NCI-H1048 (cell line): ENCODE results near the gene ALG13.
"Not testable (repeated sequence)": the region's sequence is repeated elsewhere in the genome, so short reads cannot be mapped to it uniquely, and the experiment has no call there.

Experiments used
- DNase-seq: peaks from one replicate; lab custom pipeline; 2025; lab: John Stamatoyannopoulos, UW

ALG13 gene

DNA sequence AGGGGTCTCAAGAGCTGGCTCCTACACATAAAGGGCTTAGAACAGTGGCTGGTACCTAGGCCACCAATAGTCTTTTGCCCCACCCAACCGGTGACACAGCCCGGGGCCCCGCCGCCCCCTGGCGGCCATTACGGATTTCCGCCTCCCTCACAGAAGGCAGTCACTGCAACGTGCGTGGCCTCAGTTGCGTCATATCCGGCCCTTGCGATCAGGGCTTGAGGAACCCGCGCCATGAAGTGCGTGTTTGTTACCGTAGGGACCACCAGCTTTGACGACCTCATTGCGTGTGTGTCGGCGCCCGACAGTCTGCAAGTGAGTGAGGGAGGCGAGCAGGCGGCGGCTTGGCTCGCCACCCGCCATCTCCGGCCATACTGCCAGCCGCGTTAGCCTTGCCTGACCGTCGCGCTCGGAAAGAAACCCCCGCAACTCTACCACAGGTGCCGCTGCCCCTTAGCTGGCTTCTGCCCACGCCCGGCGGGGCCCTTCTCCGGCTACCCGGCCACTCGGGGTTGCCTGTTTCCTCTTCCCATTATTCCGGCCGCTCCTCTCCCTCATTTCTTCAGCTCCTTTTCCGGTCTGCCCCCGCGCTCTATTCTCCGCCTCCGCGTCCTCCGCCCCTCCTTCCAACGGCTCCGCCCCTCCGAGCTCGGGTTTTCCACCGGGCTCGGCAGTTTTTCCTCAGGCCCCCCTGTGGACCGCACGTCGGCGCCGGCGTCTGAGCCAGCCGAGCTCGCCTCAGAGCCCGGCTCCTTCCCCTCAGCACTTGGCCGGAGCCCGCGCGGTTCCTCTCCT lies at the start of gene ALG13:
ALG13 (plus strand) TSS at position 183 of the 792 bp plus-strand sequence; CDS start at position 232, 49 bp downstream.
- DNase-seq: peak; percentile 62

DNA sequence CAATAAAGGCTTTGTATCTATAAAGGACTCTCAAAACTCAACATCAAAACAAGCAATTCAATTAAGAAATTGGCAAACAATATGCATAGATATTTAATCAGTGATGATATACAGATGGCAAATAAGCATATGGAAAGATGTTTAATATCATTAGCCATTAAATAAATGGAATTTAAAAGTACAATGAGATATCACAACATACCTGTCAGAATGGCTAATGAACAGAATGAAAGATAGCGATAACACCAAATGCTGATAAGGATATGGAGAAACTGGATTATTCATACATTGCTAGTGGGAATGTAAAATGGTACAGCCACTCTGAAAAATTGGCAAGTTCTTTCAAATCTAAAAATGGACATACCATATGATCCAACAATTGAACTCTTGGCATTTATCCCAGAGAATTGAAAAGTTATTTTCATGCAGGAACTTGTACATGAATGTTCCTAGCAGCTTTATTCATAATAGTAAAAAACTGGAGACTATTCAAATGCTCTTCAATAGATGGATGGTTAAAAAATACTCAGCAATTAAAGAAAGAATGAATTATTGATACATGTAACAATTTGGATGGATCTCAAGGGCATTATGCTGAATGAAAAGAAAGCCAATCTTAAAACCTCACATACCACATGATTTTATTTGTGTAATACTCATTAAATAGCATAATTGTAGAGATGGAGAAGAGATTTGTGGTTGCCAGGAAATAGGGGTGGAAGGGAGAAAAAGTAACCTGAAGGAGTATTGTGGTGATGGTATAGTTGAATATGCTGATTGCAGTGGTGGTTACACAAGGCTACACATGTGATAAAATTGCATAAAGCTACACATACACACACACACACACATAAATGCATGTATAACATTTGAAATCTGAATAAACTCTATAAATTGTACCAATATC lies 45.9 kb upstream of the ALG13 start:
- DNase-seq: no peak

DNA sequence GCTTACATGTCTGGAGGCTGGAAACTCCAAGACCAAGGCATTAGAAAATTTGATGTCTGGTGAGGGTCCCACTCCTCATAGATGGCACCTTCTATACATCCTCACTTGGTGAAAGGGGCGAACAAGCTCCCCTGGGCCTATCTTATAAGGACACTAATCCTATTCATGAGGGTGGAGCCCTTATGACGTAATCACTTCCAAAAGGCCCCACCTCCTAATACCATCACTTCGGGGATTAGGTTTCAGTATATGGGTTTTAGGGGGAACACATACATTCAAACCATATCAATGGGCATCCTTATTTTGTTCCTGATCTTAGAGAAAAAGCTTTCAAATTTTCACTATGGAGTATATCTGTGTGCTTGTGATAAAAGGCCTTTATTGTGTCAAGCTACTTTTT lies 39.0 kb upstream of the ALG13 start:
- DNase-seq: no peak

DNA sequence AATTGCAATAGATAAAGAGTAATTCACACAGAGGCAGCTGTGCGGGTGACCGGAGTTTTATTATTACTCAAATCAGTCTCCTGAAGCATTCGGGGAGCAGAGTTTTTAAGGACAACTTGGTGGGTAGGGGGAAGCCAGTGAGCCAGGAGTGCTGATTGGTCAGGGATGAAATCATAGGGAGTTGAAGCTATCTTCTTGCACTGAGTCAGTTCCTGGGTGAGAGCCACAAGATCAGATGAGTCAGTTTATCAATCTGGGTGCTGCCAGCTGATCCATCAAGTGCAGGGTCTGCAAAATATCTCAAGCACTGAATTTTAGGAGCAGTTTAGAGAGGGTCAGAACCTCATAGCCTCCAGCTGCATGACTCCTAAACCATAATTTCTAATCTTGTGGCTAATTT lies 35.8 kb upstream of the ALG13 start:
- DNase-seq: not testable (repeated sequence)

DNA sequence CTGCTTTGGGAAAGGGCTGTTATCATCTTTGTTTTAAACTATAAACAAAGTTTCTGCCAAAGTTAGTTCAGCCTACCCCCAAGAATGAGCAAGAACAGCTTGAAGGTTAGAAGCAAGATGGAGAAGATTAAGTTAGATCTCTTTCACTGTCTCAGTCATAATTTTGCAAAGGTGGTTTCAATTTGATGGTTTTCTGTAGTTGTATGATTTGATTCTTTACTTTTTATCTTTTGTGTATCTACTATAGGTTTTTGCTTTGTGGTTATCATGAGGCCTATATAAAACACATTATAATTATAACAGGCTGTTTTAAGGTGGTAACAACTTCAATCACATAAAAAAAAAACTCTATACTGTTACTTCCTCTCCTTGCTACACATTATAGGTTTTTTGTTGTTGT lies 35.4 kb upstream of the ALG13 start:
- no peak for DNase-seq

DNA sequence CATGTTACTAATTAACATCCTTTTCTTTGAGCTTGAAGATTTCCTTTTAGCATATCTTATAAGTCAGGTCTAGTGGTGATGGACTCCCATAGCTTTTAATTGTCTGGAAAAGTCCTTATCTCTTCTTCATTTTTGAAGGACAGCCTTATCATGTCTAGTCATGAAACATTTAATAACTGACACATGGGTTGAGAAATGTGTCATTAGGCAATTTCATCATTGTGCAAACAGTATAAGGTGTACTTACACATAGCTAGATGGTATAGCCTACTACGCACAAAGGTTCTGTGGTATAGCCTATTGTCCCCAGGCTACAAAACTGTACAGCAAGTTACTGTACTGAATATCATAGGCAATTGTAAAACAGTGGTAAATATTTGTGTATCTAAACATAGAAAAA lies 34.5 kb upstream of the ALG13 start:
- DNase-seq: no peak

DNA sequence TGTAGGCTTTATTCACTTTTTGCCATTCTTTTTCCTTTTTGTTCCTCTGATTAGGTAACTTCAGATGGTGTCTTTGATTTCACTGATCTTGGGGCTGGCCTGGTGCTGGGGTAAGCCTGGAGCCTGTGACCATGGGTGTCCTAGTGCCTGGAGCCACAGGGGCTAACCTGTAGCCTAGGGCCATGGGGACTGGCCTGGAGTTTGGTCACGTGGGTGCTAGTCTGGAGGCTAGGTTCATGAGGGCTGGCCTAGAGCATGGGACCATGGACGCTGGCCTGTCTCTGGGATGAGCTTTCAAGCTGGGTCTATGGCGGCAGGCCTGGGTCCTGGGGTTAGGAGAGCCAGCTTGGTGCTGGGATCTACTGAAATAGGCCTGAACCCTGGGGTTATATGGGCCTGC lies 32.2 kb upstream of the ALG13 start:
- DNase-seq: no peak

DNA sequence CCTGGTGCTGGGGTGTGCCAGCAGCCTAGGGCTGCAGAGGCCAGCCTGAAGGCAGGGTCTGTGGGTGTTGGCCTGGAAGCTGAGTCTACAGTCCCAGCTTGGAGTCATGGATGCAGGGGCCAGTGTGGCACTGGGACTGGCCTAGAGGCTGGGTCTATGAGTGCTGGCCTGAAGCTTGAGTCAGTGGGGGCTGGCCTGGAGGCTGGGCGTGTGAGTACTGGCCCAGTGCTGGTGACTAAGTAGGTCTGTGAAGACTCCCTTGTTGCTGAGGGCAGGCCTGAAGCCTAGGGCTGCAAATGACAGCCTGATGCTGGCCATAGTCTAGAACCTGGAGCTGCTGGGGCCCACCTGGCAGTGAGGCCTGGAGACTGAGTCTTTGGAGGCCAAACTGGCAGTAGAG lies 31.3 kb upstream of the ALG13 start:
- no peak for DNase-seq

DNA sequence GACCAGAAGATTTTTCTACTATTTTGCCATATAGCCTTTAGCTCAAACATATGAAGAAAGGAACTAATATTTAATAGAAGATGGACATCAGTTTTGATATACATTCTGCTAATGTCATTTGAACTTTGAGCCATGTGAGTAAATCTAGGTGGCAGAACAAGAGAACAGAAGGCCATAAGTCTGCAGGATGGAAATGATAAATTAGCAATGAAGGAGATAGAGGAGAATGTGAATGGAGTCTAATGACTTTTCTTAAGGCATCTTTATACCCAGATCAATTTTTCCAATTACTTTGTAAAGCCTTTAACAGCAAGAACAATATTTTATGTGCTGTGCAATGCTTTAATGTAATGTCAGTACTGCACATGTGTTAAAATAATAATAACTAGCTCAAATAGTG lies 30.1 kb upstream of the ALG13 start:
- no peak for DNase-seq

DNA sequence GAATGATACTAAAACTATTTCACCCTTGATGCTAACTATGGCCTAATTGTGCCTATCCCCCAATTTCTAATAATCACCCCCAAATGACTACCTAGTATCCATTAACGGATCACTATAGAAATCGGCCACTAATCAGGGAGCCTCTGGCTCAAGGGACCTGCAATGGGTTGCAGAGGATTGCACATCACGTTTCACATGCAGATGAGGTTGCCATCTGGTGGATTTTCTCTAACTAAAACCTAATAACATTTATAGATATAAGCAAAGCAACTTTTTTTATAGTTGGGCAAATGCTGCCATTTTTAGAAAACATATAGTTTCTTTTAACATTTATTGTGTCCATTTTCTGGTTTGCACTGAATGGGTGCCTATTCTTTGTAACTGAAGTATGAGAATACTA lies 28.3 kb upstream of the ALG13 start:
- DNase-seq: no peak

DNA sequence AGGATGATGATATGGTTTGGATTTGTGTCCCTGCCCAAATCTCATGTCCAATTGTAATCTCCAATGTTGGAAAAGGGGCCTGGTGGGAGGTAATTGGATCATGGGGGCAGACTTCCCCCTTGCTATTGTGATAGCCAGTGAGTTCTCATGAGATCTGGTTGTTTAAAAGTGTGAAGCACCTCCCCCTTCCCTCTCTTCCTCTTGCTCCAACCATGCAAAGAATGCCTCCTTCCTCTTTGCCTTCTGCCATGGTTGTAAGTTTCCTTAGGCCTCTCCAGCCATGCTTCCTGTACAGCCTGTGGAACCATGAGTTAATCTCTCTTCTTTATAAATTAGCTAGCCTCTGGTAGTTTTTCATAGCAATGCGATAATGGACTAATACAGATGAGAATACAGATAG lies 19.7 kb upstream of the ALG13 start:
- DNase-seq: no peak

DNA sequence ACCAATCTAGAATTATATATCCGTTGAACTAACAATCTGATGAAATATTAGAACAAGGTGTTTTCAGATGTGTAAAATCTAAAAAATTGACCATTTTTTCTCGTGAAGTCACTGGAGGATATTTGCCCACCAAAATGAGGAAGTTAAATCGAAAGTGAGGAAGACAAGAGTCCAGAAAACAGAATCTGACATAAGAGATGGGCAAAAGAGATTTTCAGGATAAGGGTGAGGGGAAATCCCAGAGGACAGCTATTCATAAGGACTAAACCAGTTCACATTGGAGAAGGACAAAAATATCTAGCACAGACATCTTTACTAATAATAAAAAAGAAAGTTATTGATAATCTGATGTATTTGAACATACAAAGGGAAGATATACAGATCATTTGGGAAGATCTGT lies 18.7 kb upstream of the ALG13 start:
- DNase-seq: no peak

DNA sequence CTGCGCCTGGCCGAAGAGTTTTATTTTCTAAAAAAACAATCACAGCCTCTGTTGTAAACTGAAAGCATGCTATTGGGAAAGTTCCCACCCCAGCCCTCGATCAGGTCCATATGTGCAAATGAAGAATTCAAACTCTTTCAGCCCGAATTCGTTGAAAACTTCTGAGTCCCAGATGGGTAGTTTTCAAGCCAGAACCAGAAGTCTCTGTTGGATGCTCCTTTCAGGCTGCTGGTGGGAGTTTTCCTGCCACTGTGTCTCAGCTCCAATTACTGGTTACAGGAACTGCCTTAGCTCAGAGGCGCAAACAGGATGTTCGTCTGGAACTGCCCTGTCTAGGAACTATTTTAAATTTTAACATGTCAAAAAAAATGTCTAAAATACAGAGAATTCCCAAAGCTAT lies 9.3 kb upstream of the ALG13 start:
- no peak for DNase-seq

DNA sequence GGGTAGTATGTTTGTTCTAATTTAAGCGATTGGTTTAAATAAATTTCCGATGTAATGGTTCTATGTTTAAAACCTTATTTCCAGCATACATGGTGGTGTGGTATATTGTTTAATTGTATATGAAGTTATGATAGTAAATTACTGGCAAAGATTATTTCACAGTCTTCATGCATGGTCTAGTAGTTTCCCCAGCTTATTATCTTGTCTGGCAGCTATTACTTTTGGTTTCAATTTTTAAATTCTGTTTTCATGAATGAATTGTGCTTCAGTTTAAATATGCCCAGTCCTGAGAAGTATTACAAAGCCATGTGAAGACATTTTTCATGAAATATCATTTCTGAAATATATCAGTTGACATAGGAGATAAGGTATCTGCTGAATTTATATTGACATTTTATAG lies 6.3 kb downstream of the ALG13 start:
- DNase-seq: no peak

DNA sequence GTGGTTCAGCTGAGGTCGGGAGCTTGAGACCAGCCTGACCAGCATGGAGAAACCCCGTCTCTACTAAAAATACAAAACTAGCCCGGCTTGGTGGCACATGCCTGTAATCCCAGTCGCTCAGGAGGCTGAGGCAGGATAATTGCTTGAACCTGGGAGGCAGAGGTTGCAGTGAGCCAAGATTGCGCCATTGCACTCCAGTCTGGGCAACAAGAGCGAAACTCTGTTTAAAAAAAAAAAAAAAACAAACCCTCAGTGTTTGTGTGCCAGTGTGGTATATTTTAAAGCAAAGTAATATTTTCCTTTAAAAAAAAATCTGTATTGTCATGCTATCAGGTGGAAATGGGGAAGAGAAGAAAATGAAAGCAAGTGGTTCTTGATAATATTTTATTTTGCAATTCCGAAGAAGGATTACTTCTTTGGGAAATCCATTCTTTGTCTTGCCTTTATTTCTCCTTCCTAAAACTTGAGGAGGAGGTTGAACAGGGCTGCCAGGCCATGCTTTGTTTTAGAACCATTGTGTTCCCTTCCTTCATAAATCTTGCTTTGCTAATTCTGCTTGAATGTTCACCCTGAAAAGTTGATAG lies 14.4 kb downstream of the ALG13 start:
- no peak for DNase-seq

DNA sequence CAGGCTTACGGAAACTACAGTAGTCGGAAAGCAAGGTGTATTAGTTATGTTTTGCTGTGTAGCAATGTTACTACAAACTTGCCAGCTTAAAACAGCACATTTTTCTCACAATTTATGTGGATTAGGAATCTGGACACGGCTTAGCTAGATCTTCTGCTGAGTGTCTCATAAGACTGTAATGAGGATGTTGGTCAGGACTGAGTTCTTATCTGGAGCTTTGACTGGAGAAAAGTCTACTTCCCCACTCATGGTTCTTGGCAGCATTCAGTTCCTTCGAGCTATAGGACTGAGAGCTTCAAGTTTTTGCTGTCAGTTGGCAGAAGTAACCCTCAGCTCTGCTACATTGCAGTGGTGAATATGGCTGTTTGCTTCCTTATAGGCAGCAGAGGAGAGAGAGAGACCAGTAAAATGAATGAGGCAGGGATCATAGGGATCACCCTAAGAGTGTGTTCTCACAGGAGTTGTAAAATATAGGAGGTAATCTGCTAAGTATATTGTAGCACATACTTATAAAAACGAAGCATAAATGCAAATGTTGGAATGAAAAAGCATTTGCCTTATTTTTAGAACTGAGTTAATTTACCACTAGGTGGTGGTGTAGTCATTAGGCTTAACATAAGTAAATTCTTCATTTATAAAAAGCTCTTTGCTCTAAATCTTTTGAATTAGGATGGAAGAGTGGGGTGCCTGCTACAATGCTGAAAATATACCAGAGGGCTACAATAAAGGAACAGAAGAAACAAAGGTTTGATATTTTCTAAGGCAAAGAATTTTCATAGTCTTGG lies 38.6 kb downstream of the ALG13 start:
- no peak for DNase-seq

DNA sequence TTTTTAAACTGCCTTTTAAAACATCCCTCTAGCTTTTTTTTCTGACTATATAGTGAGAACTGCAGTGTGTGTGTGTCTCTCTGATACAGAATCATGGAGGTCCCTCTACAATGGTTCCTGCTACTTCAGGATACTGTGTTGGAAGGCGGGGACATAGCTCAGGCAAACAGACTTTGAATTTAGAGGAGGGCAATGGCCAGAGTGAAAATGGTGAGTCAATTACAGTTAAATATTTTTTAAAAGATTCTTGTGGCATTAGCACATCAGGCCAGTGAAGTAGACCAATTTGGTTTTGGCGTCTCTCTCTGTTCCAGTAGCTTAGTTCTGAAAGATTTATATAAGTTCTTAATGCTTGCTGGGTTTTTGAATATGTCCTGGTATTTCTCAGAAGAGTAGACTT lies 47.1 kb downstream of the ALG13 start:
- no peak for DNase-seq

DNA sequence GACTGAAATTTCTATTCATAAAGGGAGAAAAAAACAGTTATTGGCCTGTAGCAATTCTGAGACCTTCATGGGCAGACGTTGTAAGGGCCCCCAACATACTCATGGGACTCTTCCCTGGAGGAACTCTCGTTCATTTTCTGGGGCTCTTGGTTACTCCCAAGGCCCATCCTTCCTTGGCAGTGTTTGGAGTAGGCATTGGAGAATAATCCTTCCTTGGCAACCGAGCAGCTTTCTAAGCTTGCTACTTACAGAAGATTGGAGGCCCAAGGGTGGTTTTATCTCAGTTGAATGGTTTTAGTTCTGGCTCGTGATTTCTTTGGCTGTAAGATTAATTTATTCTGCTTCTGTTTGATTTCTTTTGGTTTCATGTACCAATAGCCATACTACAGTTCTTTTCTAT lies 50.4 kb downstream of the ALG13 start:
- no peak for DNase-seq

DNA sequence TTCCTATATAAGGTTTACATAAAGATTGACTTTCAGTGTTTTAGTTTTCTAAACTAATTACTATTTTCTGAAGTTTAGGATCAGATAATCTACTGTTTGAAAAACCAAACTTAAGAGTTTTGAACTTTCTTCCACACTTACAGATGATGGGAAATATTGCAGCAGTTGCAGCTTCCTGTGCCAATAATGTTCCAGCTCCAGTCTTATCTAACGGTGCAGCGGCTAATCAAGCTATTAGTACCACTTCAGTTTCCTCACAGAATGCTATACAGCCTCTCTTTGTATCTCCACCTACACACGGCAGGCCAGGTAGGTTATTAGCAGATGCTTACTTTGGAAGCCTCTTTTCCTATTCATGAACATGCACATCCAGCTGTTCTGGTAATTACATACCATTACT lies 55.6 kb downstream of the ALG13 start:
- no peak for DNase-seq

DNA sequence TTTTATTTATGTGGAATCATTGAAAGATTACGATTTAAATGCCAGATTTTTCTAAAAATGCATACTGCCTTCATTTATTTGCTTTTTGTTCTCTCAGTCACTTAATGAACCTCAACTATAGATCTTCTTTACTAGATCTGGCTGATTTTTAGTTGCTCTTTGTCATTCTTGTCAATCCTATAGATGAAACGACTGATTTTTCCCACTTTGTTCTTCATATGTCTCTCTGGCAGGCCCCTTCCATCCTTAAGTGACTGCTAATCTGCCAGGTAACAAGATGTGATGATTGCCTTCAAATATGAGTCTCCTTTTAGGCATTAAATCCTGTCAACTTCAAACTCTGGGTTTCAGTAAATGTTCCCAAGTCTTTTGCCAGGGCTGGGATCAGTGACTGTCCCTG lies 61.0 kb downstream of the ALG13 start:
- no peak for DNase-seq

DNA sequence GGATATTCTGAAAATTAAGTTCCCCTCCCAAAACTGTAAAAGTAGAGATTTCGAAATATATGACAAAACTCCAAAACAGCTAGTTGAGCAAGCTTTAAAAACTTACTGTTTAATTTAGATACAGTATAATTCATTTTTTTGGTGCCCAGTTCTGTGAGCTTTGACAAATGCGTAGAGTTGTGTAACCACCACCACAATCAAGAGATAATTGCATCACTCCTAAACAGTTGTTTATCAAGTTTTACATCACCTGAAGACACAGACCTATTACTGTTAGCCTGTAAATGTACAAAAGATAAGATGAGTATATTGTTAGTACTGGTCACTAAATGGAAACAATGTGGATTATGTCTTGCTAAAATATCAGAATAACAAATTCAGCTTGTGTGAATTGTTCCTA lies 62.3 kb downstream of the ALG13 start:
- DNase-seq: no peak

DNA sequence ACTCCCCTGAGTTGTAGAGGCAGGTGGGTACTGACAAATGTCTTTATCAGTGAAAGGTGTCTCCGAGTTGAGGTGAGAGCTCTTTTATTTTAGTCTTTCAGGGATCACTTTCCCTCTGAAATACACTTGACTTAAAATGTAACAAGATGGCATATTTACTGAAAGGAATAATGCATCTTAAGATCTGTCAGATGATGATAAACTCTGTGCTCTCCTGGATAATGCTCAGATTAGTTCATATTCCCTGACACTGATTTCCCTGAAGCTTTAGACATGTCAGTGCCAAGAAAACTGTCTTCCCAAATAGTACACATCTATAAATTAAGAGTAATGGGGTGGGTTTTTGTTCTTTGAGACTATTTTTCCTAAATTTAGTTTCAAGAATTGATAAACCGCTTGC lies 75.5 kb downstream of the ALG13 start:
- DNase-seq: no peak
